Type B pancreatic cell (in vitro differentiated cells): Measurements from ENCODE around the gene RASSF8. TPM values are rescaled to one million over a fixed set of nuclear protein-coding genes. Genes with fewer than 3 reads are reported as not detected.

ENCODE experiments used
- DNase-seq: peaks from one replicate; pipeline ENCODE4 v3.0.0; 2021; ENCODE audit warnings: mixed read lengths; ENCODE audit not compliant: unreplicated experiment; ENCODE audit errors: extremely low spot score
- H3K27ac Mint-ChIP-seq: 2 replicates; pipeline ENCODE4 v1.8.0; 2021; ENCODE audit warnings: mild to moderate bottlenecking, mixed read lengths
- H3K27me3 Mint-ChIP-seq: 2 replicates; pipeline ENCODE4 v1.8.0; 2021; ENCODE audit warnings: mixed read lengths
- H3K36me3 Mint-ChIP-seq: 2 replicates; pipeline ENCODE4 v1.8.0; 2021; ENCODE audit warnings: mixed read lengths
- H3K4me1 Mint-ChIP-seq: one replicate; pipeline ENCODE4 v1.8.0; 2021; ENCODE audit warnings: mixed read lengths; ENCODE audit not compliant: unreplicated experiment
- H3K4me3 Mint-ChIP-seq: 2 replicates; pipeline ENCODE4 v1.8.0; 2021; ENCODE audit warnings: mild to moderate bottlenecking, mixed read lengths
- H3K9me3 Mint-ChIP-seq: 2 replicates; pipeline ENCODE4 v1.8.0; 2021; ENCODE audit warnings: mixed read lengths
- total RNA-seq: library from RNA; stranded (reverse); gene quantifications from 2 replicates; pipeline ENCODE4 v1.2.1, GENCODE V29; 2021; ENCODE audit warnings: low replicate concordance
- TF ChIP-seq, protein P1 (sequence below): fragments of 200-600 bp; sonication (generic); conservative IDR thresholded peaks from 2 replicates; pipeline ENCODE4 v1.5.0; 2021; ENCODE audit warnings: antibody characterized with exemption, mild to moderate bottlenecking

Gene RASSF8
- total RNA-seq, 1 donor from 2014 or later, result 46.3 TPM

DNA sequence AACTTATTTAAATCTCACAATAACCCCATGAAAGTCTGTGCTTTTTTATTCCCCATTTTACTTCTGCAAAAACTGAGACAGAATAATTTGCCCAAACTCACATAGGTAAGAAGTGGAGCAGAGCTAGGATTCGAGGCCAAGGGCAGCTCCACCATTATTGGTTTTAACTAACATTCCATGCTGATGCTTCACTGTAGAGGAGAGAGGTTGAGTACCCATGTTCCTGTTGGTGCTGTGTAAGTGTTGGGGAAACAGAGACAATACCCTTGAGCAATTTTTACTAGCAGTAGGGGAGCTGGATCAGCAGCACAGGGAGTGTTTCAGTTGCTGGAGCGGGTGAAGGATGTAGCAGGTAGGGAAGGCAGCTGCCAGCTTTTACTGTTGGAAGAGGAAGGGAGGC lies 21.1 kb downstream of the RASSF8 start:
- no peaks in the 10 kb centered on the region for H3K9me3 Mint-ChIP-seq
- H3K27me3 Mint-ChIP-seq, result no peaks in the 10 kb centered on the region
- TF ChIP-seq, protein P1, sequence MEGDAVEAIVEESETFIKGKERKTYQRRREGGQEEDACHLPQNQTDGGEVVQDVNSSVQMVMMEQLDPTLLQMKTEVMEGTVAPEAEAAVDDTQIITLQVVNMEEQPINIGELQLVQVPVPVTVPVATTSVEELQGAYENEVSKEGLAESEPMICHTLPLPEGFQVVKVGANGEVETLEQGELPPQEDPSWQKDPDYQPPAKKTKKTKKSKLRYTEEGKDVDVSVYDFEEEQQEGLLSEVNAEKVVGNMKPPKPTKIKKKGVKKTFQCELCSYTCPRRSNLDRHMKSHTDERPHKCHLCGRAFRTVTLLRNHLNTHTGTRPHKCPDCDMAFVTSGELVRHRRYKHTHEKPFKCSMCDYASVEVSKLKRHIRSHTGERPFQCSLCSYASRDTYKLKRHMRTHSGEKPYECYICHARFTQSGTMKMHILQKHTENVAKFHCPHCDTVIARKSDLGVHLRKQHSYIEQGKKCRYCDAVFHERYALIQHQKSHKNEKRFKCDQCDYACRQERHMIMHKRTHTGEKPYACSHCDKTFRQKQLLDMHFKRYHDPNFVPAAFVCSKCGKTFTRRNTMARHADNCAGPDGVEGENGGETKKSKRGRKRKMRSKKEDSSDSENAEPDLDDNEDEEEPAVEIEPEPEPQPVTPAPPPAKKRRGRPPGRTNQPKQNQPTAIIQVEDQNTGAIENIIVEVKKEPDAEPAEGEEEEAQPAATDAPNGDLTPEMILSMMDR, result no peak
- H3K4me1 Mint-ChIP-seq, result peaks cover 12% of the 10 kb centered on the region
- H3K36me3 Mint-ChIP-seq, result peaks cover 16% of the 10 kb centered on the region
- peak overlapping the region; percentile 17 for H3K27ac Mint-ChIP-seq
- DNase-seq, result no peak
- H3K4me3 Mint-ChIP-seq, result no peak overlapping the region

DNA sequence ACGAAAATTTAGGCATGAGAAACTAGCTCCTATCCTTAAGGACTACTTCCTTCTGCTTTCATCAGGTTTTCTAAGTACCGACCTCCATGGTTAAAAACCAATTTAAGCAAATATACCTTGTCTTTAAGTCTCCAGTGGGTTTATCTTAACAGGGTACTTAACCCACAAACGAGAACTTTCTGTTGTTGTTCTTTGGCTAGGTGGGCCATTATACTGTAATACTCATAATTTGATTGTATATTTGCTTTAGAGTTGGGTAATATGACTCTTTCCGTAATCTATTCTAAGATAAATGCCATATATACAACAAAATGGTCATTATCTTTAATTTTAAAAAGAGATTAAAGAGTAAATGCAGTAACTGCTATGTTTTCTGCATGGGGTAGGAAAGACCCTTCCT lies 21.6 kb downstream of the RASSF8 start:
- Mint-ChIP-seq H3K4me3 (no peak overlapping the region), H3K27ac (no peak overlapping the region), H3K9me3 (no peaks in the 10 kb centered on the region), H3K4me1 (peaks cover 9% of the 10 kb centered on the region), H3K36me3 (peaks cover 18% of the 10 kb centered on the region), H3K27me3 (no peaks in the 10 kb centered on the region)
- TF ChIP-seq, protein P1, result no peak
- no peak for DNase-seq

DNA sequence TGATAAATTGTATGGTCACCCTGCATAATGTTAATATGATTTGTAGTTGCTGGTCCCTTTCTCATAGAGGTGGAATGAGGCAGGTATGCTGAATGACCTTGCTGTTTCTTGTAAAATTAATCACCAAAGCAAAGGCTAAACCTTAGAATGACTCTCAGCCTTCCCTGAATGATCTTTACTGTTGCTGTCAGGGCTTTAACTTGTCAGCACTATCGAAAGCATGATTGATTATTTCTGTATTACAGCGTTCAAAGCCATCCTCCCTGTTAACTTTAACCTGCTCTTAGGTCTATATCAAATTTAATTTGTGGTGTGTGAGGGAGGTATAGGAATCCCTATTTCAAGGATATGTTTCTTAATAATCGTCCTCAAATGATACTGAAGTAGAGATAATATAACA lies 23.1 kb downstream of the RASSF8 start:
- TF ChIP-seq, protein P1, result no peak
- H3K27ac Mint-ChIP-seq, result peak overlapping the region; percentile 27
- peaks cover 21% of the 10 kb centered on the region for H3K36me3 Mint-ChIP-seq
- peaks cover 8% of the 10 kb centered on the region for H3K4me1 Mint-ChIP-seq
- no peaks in the 10 kb centered on the region for H3K27me3 Mint-ChIP-seq
- no peaks in the 10 kb centered on the region for H3K9me3 Mint-ChIP-seq
- no peak overlapping the region for H3K4me3 Mint-ChIP-seq
- no peak for DNase-seq

DNA sequence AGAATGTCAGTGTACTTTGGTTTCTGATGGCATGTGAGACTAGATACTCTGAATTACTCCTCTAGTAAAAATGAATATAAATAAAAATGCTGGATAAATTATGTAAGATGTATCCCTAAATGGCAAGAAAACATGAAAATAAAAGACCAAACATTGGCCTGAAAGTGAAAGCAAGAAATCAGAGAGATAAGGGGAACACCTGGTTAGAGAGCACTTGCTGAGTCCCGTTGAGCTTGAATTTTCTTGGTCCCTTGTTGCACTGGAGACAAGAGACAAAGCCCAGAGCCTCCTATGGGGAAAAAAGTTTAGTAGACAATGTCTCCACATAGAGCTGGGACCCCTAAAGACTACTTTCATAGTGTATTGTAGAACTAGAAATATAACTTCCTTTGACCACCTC lies 23.9 kb downstream of the RASSF8 start:
- DNase-seq, result no peak
- Mint-ChIP-seq H3K4me3 (no peak overlapping the region), H3K27me3 (no peaks in the 10 kb centered on the region), H3K9me3 (no peaks in the 10 kb centered on the region), H3K4me1 (peaks cover 12% of the 10 kb centered on the region), H3K36me3 (peaks cover 23% of the 10 kb centered on the region), H3K27ac (no peak overlapping the region)
- TF ChIP-seq, protein P1, result no peak

DNA sequence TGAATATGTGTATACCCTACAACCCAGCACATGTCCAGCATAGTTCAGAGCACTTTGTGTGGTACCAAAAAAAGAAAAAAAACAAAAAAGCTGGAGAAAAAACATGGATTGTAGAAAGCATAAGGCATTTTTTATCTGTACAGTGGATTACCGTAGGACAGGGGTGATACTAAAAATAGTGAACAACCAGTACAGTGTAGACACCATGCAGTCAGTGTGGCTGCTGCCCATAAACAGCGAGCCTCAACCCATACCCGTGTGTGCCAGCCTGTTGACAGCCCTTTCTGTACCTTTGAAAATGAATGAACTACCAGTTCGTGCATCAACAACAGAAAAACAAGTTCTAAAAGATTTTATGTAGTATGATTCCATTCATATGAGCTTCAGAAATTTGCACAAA lies 25.1 kb downstream of the RASSF8 start:
- H3K4me1 Mint-ChIP-seq, result peaks cover 12% of the 10 kb centered on the region
- no peaks in the 10 kb centered on the region for H3K27me3 Mint-ChIP-seq
- peaks cover 23% of the 10 kb centered on the region for H3K36me3 Mint-ChIP-seq
- no peaks in the 10 kb centered on the region for H3K9me3 Mint-ChIP-seq
- DNase-seq, result no peak
- TF ChIP-seq, protein P1, result no peak
- no peak overlapping the region for H3K4me3 Mint-ChIP-seq
- no peak overlapping the region for H3K27ac Mint-ChIP-seq

DNA sequence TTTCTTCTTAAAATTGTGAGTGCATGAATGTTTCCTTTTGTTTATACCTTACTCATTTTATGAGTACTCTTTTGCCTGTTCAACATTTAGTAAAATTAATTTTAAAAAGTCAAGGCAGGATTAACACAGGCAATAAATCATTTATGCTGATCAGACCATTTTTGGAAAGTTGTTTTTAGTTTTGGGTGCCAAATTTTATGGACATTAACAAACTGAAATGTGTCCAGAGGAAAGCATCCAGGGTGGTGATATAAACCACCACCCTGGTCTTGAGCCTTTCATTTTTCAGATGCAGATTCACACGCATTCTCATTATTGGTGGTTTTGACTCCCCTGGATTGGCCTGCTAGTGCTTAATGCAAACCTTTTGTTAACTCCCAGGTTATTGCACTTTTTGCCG lies 26.3 kb downstream of the RASSF8 start:
- H3K4me1 Mint-ChIP-seq, result peaks cover 12% of the 10 kb centered on the region
- peaks cover 19% of the 10 kb centered on the region for H3K36me3 Mint-ChIP-seq
- DNase-seq, result no peak
- H3K27ac Mint-ChIP-seq, result peak overlapping the region; percentile 27
- H3K9me3 Mint-ChIP-seq, result no peaks in the 10 kb centered on the region
- H3K27me3 Mint-ChIP-seq, result no peaks in the 10 kb centered on the region
- H3K4me3 Mint-ChIP-seq, result no peak overlapping the region
- TF ChIP-seq, protein P1, result no peak
